Adrenal gland (tissue), 5 donors: ENCODE measurements around the gene HM13.
"Not testable (repeated sequence)": the region's sequence is repeated elsewhere in the genome, so short reads cannot be mapped to it uniquely, and the experiment has no call there.

Source experiments
- CTCF ChIP-seq, 6 experiments: fragments of 450-650 bp in 4 of 6; fragments of 200-600 bp in 2 of 6; sonication (generic) in 1 of 6; IDR thresholded peaks; 1 replicate in 5 of 6; 2 replicates in 1 of 6; pipeline versions ENCODE4 v1.5.1 to v1.8.0; 2016 to 2021; ENCODE audit warnings: antibody characterized with exemption in 6 of 6, mild to moderate bottlenecking in 2 of 6, moderate library complexity in 1 of 6
- POLR2A ChIP-seq, 2 donors: fragments of 450-650 bp; IDR thresholded peaks; one replicate each; pipeline ENCODE4 v1.6.1; 2017; ENCODE audit warnings: antibody characterized with exemption in 2 of 2, mild to moderate bottlenecking in 2 of 2, moderate library complexity in 1 of 2
- donor health status: DM: no; HTN: no; CAD: no.

- TF ChIP-seq CTCF, POLR2A (IDR thresholded peaks at IDR 0.05): not testable (repeated sequence)
These were observed 65.9 kb downstream of the HM13 start for GRCh38 chr20:31579941-31580651.
